Endodermal cell (in vitro differentiated cells): ENCODE measurements around the gene SPATA24. TPM values are rescaled to one million over a fixed set of nuclear protein-coding genes. Genes with fewer than 3 reads are reported as not detected.

Source experiments
- DNase-seq: peaks from one replicate; pipeline ENCODE4 v3.0.0-alpha.2; 2017
- H3K27ac ChIP-seq: 2 replicates; pipeline ENCODE4 v1.5.1; 2013; ENCODE audit warnings: mild to moderate bottlenecking, low read depth, low read length, moderate library complexity
- H3K27me3 ChIP-seq: 2 replicates; pipeline ENCODE4 v1.6.1; 2013; ENCODE audit warnings: mild to moderate bottlenecking, low read length, moderate library complexity; ENCODE audit not compliant: insufficient read depth, control insufficient read depth, poor library complexity, severe bottlenecking
- H3K36me3 ChIP-seq: 2 replicates; pipeline ENCODE4 v1.7.0; 2013; ENCODE audit warnings: mild to moderate bottlenecking, low read length, moderate library complexity; ENCODE audit not compliant: control insufficient read depth, insufficient read depth
- H3K4me1 ChIP-seq: one replicate; pipeline ENCODE4 v1.7.0; 2013; ENCODE audit warnings: low read length; ENCODE audit not compliant: control insufficient read depth, insufficient read depth
- H3K4me3 ChIP-seq: 2 replicates; pipeline ENCODE4 v1.5.1; 2013; ENCODE audit warnings: mild to moderate bottlenecking, low read length, moderate library complexity
- H3K9ac ChIP-seq: 2 replicates; pipeline ENCODE4 v1.6.1; 2013; ENCODE audit warnings: mild to moderate bottlenecking, low read length, moderate library complexity; ENCODE audit not compliant: poor library complexity, severe bottlenecking; ENCODE audit errors: extremely low read depth
- H3K9me3 ChIP-seq: 2 replicates; pipeline ENCODE4 v1.6.1; 2013; ENCODE audit warnings: mild to moderate bottlenecking, low read length, moderate library complexity; ENCODE audit not compliant: control insufficient read depth
- H3K27ac Mint-ChIP-seq: 2 replicates; pipeline ENCODE4 v1.8.0; 2020; ENCODE audit warnings: mixed read lengths
- H3K27me3 Mint-ChIP-seq: 2 replicates; pipeline ENCODE4 v1.8.0; 2021; ENCODE audit warnings: mild to moderate bottlenecking, mixed read lengths; ENCODE audit not compliant: insufficient read depth
- H3K36me3 Mint-ChIP-seq: 2 replicates; pipeline ENCODE4 v1.8.0; 2020; ENCODE audit warnings: low read depth, mixed read lengths
- H3K4me1 Mint-ChIP-seq: 2 replicates; pipeline ENCODE4 v1.8.0; 2020; ENCODE audit warnings: mixed read lengths
- H3K4me3 Mint-ChIP-seq: 2 replicates; pipeline ENCODE4 v1.8.0; 2020; ENCODE audit warnings: mild to moderate bottlenecking, moderate library complexity, mixed read lengths
- H3K9me3 Mint-ChIP-seq: 2 replicates; pipeline ENCODE4 v1.8.0; 2020; ENCODE audit warnings: mild to moderate bottlenecking, mixed read lengths
- WGBS, 2 experiments: methylation state at CpG; one replicate each; pipeline versions ENCODE4 v1.1.5 to v1.1.7; 2013; ENCODE audit warnings: missing lambda C conversion rate in 2 of 2, mixed read lengths in 1 of 2; ENCODE audit not compliant: insufficient coverage in 1 of 2, insufficient read length in 1 of 2; 5-methylcytosine and 5-hydroxymethylcytosine counted together
- total RNA-seq, 2 donors: library from RNA; stranded (reverse); fragmentation: NEBNext Ultra II Directional in 1 of 2; extraction: Animal tissue kit (Norgen Biotek cat#: 25700) in 1 of 2; gene quantifications; 2 replicates in 1 of 2; 3 replicates in 1 of 2; pipeline ENCODE4 v1.2.1, GENCODE V29; 2021
- TF ChIP-seq, protein P1 (sequence below): fragments of 200-600 bp; sonication (generic); conservative IDR thresholded peaks from 2 replicates; pipeline ENCODE4 v1.5.0; 2021; ENCODE audit warnings: antibody characterized with exemption, mild to moderate bottlenecking

The SPATA24 gene
- total RNA-seq, 2 donors from 2014 or later, result 9.8 to 10.6 TPM

DNA sequence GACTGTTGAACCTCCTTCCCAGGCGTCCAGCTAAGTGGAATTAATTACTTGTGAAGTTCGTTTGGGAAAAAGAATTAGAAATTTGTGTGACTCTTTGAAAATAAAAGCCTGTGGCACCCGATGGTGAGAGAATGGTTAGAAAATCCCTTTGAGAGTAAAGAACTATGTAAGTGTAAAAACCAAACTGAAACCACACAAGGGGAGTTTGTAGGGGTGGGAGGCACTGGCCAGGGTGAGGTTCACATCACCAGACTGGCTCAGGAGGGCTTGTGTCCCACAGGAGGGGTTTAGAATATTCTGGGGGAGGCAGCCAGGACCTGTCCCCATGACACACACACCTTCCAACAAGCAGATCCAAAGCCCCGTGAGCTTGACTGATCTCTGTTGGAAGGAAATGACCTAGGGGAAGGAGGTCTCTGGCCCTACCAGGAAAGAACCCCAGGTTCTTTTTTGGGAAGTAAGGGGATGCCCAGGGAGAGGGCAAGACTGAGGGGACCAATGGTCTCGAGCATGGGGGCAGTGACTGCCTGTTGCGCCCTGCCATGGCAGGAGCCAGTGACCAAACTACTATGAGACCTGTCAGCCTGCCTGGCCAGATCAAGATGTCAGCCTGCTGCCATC, 4.3 kb downstream of the SPATA24 start:
- H3K4me3 ChIP-seq, result no peak overlapping the region
- Mint-ChIP-seq H3K27me3 (no peaks in the 10 kb centered on the region), H3K9me3 (no peaks in the 10 kb centered on the region), H3K27ac (no peak overlapping the region), H3K4me1 (peaks cover 33% of the 10 kb centered on the region), H3K4me3 (no peak overlapping the region), H3K36me3 (peaks cover 13% of the 10 kb centered on the region)
- H3K27me3 ChIP-seq, result peaks cover 3% of the 10 kb centered on the region
- no peak for DNase-seq
- no peaks in the 10 kb centered on the region for H3K36me3 ChIP-seq
- TF ChIP-seq, protein P1, sequence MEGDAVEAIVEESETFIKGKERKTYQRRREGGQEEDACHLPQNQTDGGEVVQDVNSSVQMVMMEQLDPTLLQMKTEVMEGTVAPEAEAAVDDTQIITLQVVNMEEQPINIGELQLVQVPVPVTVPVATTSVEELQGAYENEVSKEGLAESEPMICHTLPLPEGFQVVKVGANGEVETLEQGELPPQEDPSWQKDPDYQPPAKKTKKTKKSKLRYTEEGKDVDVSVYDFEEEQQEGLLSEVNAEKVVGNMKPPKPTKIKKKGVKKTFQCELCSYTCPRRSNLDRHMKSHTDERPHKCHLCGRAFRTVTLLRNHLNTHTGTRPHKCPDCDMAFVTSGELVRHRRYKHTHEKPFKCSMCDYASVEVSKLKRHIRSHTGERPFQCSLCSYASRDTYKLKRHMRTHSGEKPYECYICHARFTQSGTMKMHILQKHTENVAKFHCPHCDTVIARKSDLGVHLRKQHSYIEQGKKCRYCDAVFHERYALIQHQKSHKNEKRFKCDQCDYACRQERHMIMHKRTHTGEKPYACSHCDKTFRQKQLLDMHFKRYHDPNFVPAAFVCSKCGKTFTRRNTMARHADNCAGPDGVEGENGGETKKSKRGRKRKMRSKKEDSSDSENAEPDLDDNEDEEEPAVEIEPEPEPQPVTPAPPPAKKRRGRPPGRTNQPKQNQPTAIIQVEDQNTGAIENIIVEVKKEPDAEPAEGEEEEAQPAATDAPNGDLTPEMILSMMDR, result no peak
- peaks cover 17% of the 10 kb centered on the region for H3K4me1 ChIP-seq
- WGBS, 2 experiments, result 91% methylated on average over 5 to 6 of the region's 6 CpGs
- H3K9ac ChIP-seq, result no peak overlapping the region
- no peaks in the 10 kb centered on the region for H3K9me3 ChIP-seq
- no peak overlapping the region for H3K27ac ChIP-seq

DNA sequence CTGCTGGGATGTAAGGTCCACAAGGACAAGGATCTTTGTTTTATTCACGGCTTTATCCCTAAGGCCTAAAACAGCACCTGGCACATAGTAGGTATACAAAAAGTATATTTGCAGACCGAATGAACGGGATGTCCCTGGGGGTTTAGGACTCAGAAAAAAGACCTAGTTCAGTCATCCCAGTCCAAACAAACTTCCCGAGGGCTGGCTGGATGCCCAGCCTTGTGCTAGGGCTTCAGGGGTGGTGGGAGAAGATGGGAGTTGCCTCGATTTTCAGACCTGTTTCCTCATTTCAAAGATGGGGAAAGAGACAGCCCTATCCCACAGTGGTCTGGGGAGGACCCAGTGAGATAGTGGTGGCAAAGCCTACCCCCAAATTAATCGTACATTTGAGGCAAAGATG, 6.0 kb downstream of the SPATA24 start:
- peaks cover 20% of the 10 kb centered on the region for H3K27me3 ChIP-seq
- no peak overlapping the region for H3K9ac ChIP-seq
- Mint-ChIP-seq H3K4me1 (peaks cover 25% of the 10 kb centered on the region), H3K9me3 (no peaks in the 10 kb centered on the region), H3K4me3 (no peak overlapping the region), H3K27ac (no peak overlapping the region), H3K27me3 (peaks cover 12% of the 10 kb centered on the region), H3K36me3 (peaks cover 13% of the 10 kb centered on the region)
- peaks cover 7% of the 10 kb centered on the region for H3K4me1 ChIP-seq
- H3K27ac ChIP-seq, result no peak overlapping the region
- 88 to 92% methylated on average over 5 to 6 of the region's 6 CpGs for WGBS, 2 experiments
- no peaks in the 10 kb centered on the region for H3K36me3 ChIP-seq
- DNase-seq, result no peak
- TF ChIP-seq, protein P1, result no peak
- H3K4me3 ChIP-seq, result no peak overlapping the region
- H3K9me3 ChIP-seq, result no peaks in the 10 kb centered on the region

DNA sequence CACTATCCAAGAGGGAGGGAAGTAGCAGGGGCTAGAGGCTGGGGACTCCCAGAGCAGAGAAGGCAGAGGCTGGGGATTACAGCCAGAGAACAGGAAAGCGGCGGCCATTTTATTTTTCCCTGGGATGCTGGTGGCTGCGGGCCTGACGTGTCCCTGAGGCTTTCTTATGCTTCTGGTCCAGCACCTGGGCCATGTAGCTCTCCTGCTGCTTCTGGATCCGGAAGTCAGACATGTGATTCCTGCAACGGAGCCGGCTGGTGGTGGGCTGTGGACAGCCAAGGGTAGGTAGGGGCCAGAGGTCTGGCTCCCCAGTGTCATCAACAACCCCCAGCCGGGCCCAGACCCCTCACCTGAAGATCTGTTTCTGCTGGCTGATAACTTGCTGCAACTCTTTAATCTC, 7.2 kb downstream of the SPATA24 start:
- WGBS, 2 experiments, result 75 to 85% methylated on average over 2 to 8 of the region's 8 CpGs
- Histone ChIP-seq H3K4me3 (no peak overlapping the region), H3K4me1 (peaks cover 7% of the 10 kb centered on the region), H3K9ac (no peak overlapping the region), H3K27me3 (peaks cover 23% of the 10 kb centered on the region), H3K36me3 (no peaks in the 10 kb centered on the region), H3K27ac (no peak overlapping the region), H3K9me3 (no peaks in the 10 kb centered on the region)
- Mint-ChIP-seq H3K27me3 (peaks cover 18% of the 10 kb centered on the region), H3K27ac (peak overlapping the region; percentile 78), H3K4me1 (peaks cover 24% of the 10 kb centered on the region), H3K9me3 (no peaks in the 10 kb centered on the region), H3K36me3 (peaks cover 13% of the 10 kb centered on the region), H3K4me3 (peak overlapping the region; percentile 68)
- DNase-seq, result peak; percentile 70
- TF ChIP-seq, protein P1, result no peak
